Parathyroid adenoma (tissue), 2 donors: ENCODE results near the gene METTL23.
A peak's percentile ranks its signal among the peaks of the same experiment; 100 is the strongest.

Experiments used
- H2AFZ ChIP-seq: fragments of 300-600 bp; sonication (generic); one replicate; pipeline ENCODE4 v1.7.0; 2017; ENCODE audit warnings: antibody characterized with exemption, mild to moderate bottlenecking
- H3K27ac ChIP-seq: fragments of 300-600 bp; sonication (generic); one replicate; pipeline ENCODE4 v1.7.0; 2017
- H3K27me3 ChIP-seq: fragments of 300-600 bp; sonication (generic); one replicate; pipeline ENCODE4 v1.7.0; 2017; ENCODE audit warnings: low read length; ENCODE audit not compliant: control insufficient read depth, insufficient read depth
- H3K36me3 ChIP-seq: fragments of 300-600 bp; sonication (generic); one replicate; pipeline ENCODE4 v1.7.0; 2017; ENCODE audit warnings: low read length; ENCODE audit not compliant: control insufficient read depth, insufficient read depth
- H3K4me1 ChIP-seq: fragments of 300-600 bp; sonication (generic); one replicate; pipeline ENCODE4 v1.7.0; 2017; ENCODE audit warnings: control low read depth
- H3K4me2 ChIP-seq: fragments of 300-600 bp; sonication (generic); one replicate; pipeline ENCODE4 v1.7.0; 2017; ENCODE audit warnings: low read length
- H3K4me3 ChIP-seq: fragments of 300-600 bp; sonication (generic); one replicate; pipeline ENCODE4 v1.7.0; 2017; ENCODE audit warnings: low read depth, low read length
- H3K79me2 ChIP-seq: fragments of 300-600 bp; sonication (generic); one replicate; pipeline ENCODE4 v1.7.0; 2017; ENCODE audit warnings: control low read depth
- H3K9ac ChIP-seq: fragments of 300-600 bp; sonication (generic); one replicate; pipeline ENCODE4 v1.7.0; 2017; ENCODE audit warnings: mild to moderate bottlenecking
- H3K9me3 ChIP-seq: fragments of 300-600 bp; sonication (generic); one replicate; pipeline ENCODE4 v1.7.0; 2017; ENCODE audit warnings: low read length; ENCODE audit not compliant: control insufficient read depth
- TF ChIP-seq, protein P1 (sequence below): fragments of 300-600 bp; sonication (generic); IDR thresholded peaks from one replicate; pipeline ENCODE4 v1.7.0; 2017; ENCODE audit warnings: antibody characterized with exemption, mild to moderate bottlenecking
- donor health status: primary hyperparathyroidism.

The METTL23 gene

GRCh38 chr17:76714336-76714735 lies 12.3 kb upstream of the METTL23 start:
- no peaks in the 10 kb centered on the region for H3K9me3 ChIP-seq
- H3K4me1 ChIP-seq = peaks cover 6% of the 10 kb centered on the region
- TF ChIP-seq, protein P1, sequence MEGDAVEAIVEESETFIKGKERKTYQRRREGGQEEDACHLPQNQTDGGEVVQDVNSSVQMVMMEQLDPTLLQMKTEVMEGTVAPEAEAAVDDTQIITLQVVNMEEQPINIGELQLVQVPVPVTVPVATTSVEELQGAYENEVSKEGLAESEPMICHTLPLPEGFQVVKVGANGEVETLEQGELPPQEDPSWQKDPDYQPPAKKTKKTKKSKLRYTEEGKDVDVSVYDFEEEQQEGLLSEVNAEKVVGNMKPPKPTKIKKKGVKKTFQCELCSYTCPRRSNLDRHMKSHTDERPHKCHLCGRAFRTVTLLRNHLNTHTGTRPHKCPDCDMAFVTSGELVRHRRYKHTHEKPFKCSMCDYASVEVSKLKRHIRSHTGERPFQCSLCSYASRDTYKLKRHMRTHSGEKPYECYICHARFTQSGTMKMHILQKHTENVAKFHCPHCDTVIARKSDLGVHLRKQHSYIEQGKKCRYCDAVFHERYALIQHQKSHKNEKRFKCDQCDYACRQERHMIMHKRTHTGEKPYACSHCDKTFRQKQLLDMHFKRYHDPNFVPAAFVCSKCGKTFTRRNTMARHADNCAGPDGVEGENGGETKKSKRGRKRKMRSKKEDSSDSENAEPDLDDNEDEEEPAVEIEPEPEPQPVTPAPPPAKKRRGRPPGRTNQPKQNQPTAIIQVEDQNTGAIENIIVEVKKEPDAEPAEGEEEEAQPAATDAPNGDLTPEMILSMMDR = no peak
- no peak overlapping the region for H2AFZ ChIP-seq
- no peak overlapping the region for H3K27ac ChIP-seq
- no peaks in the 10 kb centered on the region for H3K27me3 ChIP-seq
- peaks cover 9% of the 10 kb centered on the region for H3K79me2 ChIP-seq
- H3K36me3 ChIP-seq = no peaks in the 10 kb centered on the region
- no peak overlapping the region for H3K4me3 ChIP-seq
- H3K9ac ChIP-seq = no peak overlapping the region
- no peak overlapping the region for H3K4me2 ChIP-seq

DNA sequence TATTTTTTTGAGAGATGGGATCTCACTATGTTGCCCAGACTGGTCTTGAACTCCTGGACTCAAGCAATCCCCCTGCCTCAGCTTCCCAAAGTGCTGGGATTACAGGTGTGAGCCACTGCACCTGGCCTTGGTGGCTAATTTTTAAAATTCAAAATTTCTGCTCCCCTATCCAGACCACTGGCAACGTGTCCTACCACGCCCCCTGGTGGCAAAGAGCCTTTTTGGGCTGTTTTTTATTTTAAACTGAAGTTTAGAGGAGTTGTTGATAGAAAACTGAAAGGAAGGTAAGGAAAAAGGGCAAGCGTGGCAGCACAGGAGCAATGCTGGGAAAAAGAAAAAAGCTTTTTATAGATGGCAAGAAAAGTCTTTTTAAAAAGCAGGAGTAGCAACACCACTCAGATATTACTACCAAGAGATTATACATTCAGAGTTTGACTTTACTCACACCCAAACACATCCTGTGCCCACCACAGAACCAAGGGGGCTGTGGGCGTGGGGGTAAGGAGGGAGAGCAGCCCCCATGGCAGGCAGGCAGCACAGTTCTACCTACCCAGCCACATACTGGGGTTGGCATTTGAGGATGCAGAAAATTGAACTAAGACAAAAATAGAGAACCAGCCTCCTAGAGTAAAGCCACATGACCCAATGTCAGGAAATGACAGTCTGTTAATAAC lies 11.7 kb upstream of the METTL23 start:
- no peak overlapping the region for H3K27ac ChIP-seq
- no peaks in the 10 kb centered on the region for H3K27me3 ChIP-seq
- H3K9ac ChIP-seq = no peak overlapping the region
- H3K9me3 ChIP-seq = no peaks in the 10 kb centered on the region
- H3K4me2 ChIP-seq = no peak overlapping the region
- H3K4me3 ChIP-seq = no peak overlapping the region
- H3K79me2 ChIP-seq = peaks cover 6% of the 10 kb centered on the region
- H2AFZ ChIP-seq = no peak overlapping the region
- H3K36me3 ChIP-seq = no peaks in the 10 kb centered on the region
- peaks cover 6% of the 10 kb centered on the region for H3K4me1 ChIP-seq
- TF ChIP-seq, protein P1 = peak; percentile 96

- H3K79me2 ChIP-seq = peaks cover 3% of the 10 kb centered on the region
- no peak overlapping the region for H2AFZ ChIP-seq
- TF ChIP-seq, protein P1 = no peak
- H3K27ac ChIP-seq = no peak overlapping the region
- H3K9me3 ChIP-seq = no peaks in the 10 kb centered on the region
- H3K4me3 ChIP-seq = no peak overlapping the region
- H3K36me3 ChIP-seq = no peaks in the 10 kb centered on the region
- no peak overlapping the region for H3K9ac ChIP-seq
- peaks cover 6% of the 10 kb centered on the region for H3K4me1 ChIP-seq
- H3K27me3 ChIP-seq = no peaks in the 10 kb centered on the region
- H3K4me2 ChIP-seq = no peak overlapping the region
These were observed 11.2 kb upstream of the METTL23 start for GRCh38 chr17:76715496-76715830.

DNA sequence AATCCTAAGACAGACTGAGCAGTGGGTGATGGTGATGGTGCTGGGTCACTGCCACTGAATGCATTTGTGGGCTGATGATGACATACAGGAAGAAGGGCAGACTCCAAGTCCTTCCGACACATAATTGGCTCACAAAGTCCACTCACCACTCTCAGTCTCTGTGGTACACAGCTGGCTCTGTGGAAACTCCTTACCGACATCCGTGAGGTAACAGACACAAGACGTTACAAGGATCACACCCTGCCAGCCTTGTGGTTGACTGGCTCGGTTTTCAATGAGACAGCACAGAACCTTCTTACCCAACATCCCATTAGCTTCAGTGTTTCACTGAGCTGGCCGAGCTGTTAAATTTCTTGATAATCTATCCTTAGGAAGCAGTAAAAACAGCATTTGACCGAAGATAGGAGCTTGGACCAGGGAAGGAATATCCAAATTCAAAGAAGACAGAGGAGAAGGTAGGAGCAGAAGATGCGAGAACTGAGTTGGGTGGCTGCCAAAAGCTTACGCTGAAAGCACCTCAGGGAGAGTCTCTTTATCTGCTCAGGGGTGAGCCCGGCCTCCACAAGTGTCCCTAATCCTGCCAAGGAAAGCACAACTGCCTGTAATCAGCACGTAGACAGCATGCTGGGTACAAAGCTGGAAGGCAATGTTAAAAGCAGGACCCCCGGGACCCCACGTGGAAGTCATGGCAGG lies 10.3 kb upstream of the METTL23 start:
- Histone ChIP-seq H3K9me3 (no peaks in the 10 kb centered on the region), H3K4me2 (no peak overlapping the region), H3K36me3 (no peaks in the 10 kb centered on the region), H3K27ac (no peak overlapping the region), H3K9ac (no peak overlapping the region), H2AFZ (no peak overlapping the region), H3K4me3 (no peak overlapping the region), H3K4me1 (peaks cover 5% of the 10 kb centered on the region), H3K27me3 (no peaks in the 10 kb centered on the region), H3K79me2 (peaks cover 5% of the 10 kb centered on the region)
- TF ChIP-seq, protein P1 = no peak

DNA sequence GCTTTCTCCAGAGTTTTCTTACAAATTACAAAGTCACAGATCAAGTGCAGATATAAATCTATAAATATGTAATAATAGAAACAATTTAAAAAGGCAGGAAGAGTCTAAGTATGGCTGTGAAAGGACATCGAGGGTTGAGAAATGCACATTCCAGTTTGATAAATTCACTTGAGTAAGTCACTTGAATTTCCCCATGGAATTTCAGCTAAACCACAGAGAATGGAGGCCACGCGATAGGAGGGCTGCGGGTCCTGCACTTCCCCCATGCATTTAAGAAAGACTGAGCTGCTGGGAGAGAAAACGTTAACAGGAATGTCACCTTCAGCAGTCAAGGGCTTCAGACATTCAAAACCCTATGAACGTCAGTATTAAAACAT lies 9.8 kb upstream of the METTL23 start:
- no peaks in the 10 kb centered on the region for H3K27me3 ChIP-seq
- H3K9me3 ChIP-seq = no peaks in the 10 kb centered on the region
- no peak overlapping the region for H2AFZ ChIP-seq
- H3K27ac ChIP-seq = no peak overlapping the region
- H3K4me3 ChIP-seq = no peak overlapping the region
- H3K9ac ChIP-seq = no peak overlapping the region
- no peaks in the 10 kb centered on the region for H3K4me1 ChIP-seq
- H3K36me3 ChIP-seq = no peaks in the 10 kb centered on the region
- TF ChIP-seq, protein P1 = no peak
- H3K4me2 ChIP-seq = no peak overlapping the region
- H3K79me2 ChIP-seq = peaks cover 10% of the 10 kb centered on the region
